OCI-M2 (cell line): Measurements from ENCODE around the gene CCDC127.
"Not testable (repeated sequence)": the region's sequence is repeated elsewhere in the genome, so short reads cannot be mapped to it uniquely, and the experiment has no call there.

Experiments used
- DNase-seq: peaks from one replicate; lab custom pipeline; 2025; ENCODE audit not compliant: unreplicated experiment; lab: John Stamatoyannopoulos, UW

The CCDC127 gene

DNA sequence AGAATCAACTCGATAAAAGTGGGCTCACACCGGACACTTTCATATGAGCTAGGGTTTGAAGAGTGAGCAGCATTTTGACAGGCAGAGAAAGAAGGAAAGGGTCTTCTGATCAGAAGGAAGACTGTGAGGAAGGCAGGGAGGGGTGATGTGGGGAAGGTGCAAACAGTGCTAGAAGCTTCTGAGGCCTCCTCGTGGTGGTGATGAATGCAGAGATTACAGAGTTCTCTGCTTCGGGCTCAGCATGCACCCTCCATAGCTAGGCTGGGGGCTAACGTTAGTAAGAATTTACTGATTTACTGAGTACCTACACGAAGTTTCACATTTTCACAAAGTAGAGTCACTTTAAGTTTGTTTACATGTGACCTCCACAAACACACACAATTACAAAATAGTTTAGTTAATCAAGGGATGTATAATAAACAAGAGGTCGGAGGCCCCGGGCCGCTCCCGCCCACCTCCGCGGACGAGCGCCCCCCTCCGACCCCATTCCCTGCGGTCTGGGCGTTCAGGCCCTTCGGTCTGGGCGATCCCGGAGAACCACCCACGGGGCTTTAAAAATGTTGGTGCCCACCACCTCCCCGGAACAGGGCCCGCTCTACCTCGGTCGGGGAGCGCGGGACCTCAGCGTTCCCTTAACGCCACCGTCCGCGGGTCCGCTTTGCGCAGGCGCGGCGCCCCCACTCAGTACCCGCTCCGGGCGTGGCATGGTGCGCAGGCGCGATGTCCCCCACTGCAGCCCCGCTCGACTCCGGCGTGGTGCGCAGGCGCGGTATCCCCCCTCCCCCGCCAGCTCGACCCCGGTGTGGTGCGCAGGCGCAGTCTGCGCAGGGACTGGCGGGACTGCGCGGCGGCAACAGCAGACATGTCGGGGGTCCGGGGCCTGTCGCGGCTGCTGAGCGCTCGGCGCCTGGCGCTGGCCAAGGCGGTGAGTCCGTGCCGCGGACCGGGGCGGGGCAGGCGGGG, at the start of gene CCDC127, which contains the start of gene SDHA:
TSS of gene CCDC127 (minus strand) at position 660 of the 963 bp plus-strand sequence. CDS start 1,304 bp downstream, outside the sequence.
TSS of gene SDHA (plus strand) at position 827 of the 963 bp plus-strand sequence. CDS start at position 863, 36 bp downstream.
- DNase-seq = peak; percentile 30

DNA sequence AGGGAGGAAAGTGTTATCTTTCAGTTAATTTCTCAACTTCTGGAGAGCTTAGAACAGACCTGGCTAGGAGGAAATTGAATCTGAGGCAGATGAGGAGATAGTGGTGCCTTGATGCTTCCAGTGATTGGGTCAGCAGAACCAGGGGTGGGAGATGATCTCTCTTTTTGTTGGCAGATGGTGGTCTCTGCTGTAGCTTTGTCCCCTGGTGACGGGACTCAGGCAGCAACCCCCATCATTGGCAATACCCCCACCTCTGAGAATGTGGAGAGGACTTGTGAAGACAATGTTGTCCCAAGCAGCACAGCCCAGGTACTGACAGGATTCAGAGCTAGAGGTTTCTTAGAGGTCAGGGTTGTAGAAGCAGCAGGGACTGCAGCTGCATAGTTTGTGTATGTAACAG, 49.8 kb upstream of the CCDC127 start:
- DNase-seq = no peak

- not testable (repeated sequence) for DNase-seq
Measured at GRCh38 chr5:266311-267026, 48.5 kb upstream of the CCDC127 start.

DNA sequence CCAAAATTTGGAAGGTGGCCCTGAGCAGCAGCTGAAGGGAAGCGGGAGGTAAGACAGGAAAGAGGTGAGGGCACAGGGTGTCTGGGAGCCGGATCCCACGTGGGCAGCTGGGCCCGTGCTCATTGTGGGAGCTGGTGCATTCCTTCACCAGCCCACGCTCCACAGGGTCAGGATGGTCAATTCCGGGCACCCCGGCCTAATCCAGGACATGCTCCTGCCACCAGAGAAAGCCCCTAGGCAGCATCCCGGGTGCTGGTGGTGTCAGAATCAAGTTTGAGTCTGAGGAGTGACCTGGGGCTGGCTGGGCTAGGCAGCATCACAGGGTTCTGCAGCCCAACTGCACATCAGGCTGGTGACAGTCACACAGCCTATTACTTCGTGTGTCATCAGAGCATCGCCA, 46.4 kb upstream of the CCDC127 start:
- no peak for DNase-seq

DNA sequence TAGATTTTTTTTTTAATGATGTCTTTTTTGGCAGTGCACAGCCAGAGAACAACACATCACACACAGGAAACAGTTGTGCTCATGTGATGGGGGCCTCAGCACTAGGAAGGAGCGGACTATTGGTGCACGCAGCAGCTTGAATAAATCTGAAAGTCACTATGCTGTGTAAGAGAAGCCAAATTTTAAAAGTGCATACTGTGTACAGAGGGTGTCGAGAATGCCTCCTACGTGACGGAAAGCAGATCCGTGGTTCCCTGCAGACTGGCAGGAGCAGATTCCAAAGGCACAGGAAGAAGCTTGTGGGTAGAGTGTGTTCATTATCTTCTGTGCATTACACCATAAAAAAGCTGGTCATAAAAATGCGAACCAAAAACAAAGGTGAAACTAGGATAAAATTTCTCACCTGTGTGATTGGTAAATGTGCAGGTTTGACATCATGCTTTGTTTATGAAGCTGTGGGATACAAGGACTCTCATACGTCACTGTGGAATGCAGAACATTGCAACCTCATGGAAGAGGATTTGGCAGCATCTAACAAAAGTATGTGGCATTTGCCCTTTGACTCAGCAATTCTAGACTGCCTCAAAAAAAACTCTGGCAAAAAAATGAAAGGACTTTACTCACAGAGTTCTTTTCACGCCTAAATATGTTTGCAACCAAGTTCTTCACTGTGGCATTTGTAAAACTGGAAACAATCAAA, 45.5 kb upstream of the CCDC127 start:
- DNase-seq = not testable (repeated sequence)

- DNase-seq = no peak
Measured at GRCh38 chr5:257148-257547, 39.2 kb upstream of the CCDC127 start.

- DNase-seq = not testable (repeated sequence)
Measured at GRCh38 chr5:256347-256746, 38.4 kb upstream of the CCDC127 start.

- not testable (repeated sequence) for DNase-seq
Measured at GRCh38 chr5:255116-255515, 37.2 kb upstream of the CCDC127 start.

DNA sequence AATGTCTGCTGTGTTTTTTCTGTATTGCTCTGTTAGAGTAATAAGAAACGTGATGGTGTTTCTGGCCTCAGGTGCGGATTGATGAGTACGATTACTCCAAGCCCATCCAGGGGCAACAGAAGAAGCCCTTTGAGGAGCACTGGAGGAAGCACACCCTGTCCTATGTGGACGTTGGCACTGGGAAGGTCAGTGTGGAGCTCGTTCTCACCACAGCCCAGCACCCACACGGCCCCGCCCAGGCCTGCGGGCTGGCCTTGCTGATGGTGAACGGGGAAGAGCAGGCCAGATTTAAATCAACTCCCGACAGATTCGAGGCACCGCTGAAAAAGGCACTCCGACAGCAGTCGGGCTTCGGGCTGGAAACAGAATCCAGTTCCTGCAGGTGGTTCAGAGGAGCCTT, 36.4 kb upstream of the CCDC127 start:
- not testable (repeated sequence) for DNase-seq

DNA sequence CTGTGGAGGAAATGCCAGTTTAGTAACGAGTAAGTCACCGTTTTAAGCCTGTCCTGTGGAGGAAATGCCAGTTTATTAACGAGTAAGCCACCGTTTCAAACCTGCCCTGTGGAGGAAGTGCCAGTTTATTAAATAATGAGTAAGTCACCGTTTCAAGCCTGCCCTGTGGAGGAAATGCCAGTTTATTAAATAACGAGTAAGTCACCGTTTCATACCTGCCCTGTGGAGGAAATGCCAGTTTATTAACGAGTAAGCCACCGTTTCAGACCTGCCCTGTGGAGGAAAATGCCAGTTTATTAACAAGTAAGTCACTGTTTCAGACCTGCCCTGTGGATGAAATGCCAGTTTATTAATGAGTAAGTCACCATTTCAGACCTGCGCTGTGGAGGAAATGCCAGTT, 34.6 kb upstream of the CCDC127 start:
- DNase-seq = no peak

- DNase-seq = not testable (repeated sequence)
Measured at GRCh38 chr5:251975-252374, 34.0 kb upstream of the CCDC127 start.

- DNase-seq = not testable (repeated sequence)
Measured at GRCh38 chr5:251538-251937, 33.6 kb upstream of the CCDC127 start.

DNA sequence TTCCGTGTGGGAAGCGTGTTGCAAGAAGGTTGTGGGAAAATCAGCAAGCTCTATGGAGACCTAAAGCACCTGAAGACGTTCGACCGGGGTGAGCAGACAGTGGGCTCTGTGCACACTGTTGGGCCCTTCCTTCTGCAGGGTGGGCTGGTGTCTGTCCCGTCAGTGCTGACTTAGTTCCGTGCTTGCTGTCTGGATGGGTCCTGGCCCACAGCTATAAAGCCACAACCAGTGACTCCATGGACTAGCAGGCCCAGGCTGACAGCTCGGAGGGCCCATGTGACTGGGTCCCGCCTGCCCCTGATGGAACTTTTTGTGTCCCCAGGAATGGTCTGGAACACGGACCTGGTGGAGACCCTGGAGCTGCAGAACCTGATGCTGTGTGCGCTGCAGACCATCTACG, 33.1 kb upstream of the CCDC127 start:
- DNase-seq = not testable (repeated sequence)

DNA sequence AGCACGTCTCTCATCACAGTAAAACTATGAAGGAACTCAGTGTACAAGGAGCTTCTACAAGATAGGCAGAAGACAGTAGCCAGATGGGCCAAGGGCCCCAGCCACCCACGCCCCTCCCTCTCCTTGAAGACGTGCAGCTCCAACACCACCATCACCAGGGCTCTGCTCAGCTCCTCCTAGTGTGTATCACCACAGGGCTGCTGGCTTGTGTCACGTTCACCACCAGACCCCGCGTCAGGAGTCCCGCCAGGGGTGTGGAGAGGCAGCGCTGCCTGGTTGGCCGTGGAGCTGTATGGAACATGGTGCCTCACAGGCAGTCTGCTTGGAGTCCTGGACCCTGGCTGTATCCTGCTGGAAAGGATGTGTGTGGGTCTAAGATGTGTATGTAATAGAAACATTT, 32.4 kb upstream of the CCDC127 start:
- not testable (repeated sequence) for DNase-seq

- not testable (repeated sequence) for DNase-seq
Measured at GRCh38 chr5:245717-246116, 27.8 kb upstream of the CCDC127 start.

DNA sequence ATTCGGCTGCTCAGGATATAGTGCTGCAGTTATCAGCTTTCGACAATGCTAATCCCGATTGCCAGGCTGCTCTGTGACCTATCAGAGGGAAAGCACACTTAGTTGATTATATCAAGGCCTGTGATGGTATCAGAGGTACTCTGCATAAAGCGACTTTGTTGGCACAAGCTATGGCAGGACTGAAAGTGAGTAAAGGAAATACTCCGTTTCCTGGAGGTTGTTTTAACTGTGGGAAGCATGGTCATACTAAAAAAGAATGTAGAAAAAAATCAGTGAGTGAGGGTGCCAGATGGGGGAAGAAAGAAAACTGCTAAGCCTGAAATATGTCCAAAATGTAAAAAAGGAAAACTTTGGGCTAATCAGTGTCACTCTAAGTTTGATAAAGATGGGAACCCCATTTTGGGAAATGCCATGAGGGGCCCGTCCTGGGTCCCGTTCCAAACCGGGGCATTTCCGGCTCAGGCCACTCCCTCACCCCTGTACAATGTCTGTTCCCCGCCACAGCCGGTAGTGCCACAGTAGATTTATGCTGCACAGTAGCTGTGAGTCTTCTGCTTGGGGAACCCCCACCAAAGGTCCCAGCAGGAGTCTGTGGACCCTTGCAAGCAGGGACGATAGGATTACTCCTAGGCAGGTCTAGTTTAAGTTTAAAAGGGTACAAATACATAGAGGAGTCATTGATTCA, 25.9 kb upstream of the CCDC127 start:
- DNase-seq = not testable (repeated sequence)

DNA sequence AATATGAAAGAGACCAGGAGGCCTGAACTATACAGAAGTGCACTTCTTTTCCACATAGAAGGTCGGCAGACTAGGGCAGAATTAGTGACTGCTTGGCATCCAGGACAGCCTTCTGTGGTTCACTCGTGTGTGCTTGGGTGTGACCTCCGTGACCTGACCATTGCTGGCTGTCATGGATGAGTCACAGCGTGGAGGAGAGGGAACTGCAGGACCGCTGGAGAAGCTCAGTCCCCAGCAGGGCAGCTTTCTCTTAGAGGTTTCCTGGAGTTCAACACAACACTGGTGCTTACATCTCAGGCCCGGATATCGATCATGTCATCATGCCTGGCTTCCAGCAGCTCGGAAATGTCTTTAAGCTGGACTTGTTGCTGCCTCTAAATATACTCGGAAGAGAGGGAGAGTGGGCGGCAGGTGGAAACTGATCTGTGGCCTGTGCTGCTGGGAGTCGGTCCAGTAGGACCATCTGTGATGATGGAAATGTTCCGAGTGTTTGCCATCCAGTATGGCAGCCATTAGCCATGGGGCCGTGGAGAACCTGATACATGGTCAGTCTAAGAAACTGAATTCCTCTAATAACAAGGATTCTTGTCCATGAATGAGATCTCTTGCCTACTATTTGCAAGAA, 23.2 kb upstream of the CCDC127 start:
- DNase-seq = not testable (repeated sequence)

DNA sequence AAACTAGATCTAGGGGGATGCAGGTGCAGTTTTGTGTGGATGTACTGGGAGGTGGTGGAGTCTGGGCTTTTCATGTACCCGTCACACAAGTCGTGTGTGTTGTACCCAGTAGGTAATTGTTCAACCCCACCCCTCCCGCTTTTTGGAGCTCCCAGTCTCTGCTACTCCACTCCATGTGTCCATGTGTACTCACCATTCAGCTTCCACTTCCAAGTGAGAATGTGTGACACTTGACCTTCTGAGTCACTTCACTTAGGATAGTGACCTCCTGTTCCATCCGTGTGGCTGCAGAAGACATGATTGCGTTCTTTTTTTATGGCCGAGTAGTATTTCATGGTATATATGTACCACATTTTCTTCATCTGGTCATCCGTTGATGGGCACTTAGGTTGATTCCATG, 22.6 kb upstream of the CCDC127 start:
- not testable (repeated sequence) for DNase-seq

GRCh38 chr5:237931-238330, 20.0 kb upstream of the CCDC127 start:
- DNase-seq = not testable (repeated sequence)

- DNase-seq = not testable (repeated sequence)
Measured at GRCh38 chr5:235527-235926, 17.6 kb upstream of the CCDC127 start.
